Ovary (tissue), 9 donors: ENCODE data around the gene SLCO6A1. TPM values are rescaled to one million over a fixed set of nuclear protein-coding genes. Genes with fewer than 3 reads are reported as not detected.

Experiments used
- DNase-seq, 5 donors: peaks; one replicate each; pipeline ENCODE4 v3.0.0-alpha.2; 2019 to 2020
- H3K27ac ChIP-seq, 2 donors: fragments of 200-600 bp; one replicate each; pipeline versions ENCODE4 v1.5.1 to v1.8.0; 2019 to 2022
- H3K27me3 ChIP-seq: fragments of 200-600 bp; one replicate; pipeline ENCODE4 v1.8.0; 2022
- H3K36me3 ChIP-seq: fragments of 200-600 bp; sonication (generic); one replicate; pipeline ENCODE4 v1.5.1; 2019
- H3K4me1 ChIP-seq: one replicate; pipeline ENCODE4 v1.8.1; 2013; ENCODE audit warnings: mild to moderate bottlenecking, moderate library complexity; ENCODE audit not compliant: insufficient read depth
- H3K4me3 ChIP-seq: fragments of 200-600 bp; sonication (generic); one replicate; pipeline ENCODE4 v1.5.1; 2017
- H3K9me3 ChIP-seq, 2 donors: fragments of 200-600 bp in 1 of 2; sonication (generic) in 1 of 2; one replicate each; pipeline versions ENCODE4 v1.5.1 to v1.8.1; 2013 to 2019; ENCODE audit warnings: mild to moderate bottlenecking in 1 of 2, moderate library complexity in 1 of 2
- EP300 ChIP-seq: sonication (generic); formaldehyde crosslinking; IDR thresholded peaks from one replicate; pipeline ENCODE4 v1.6.1; 2017; ENCODE audit warnings: antibody characterized with exemption
- POLR2A ChIP-seq: fragments of 450-650 bp; IDR thresholded peaks from one replicate; pipeline ENCODE4 v1.6.1; 2017; ENCODE audit warnings: antibody characterized with exemption, mild to moderate bottlenecking, moderate library complexity
- whole genome bisulfite sequencing, 3 donors: extraction: QIAGEN DNeasy Blood & Tissue Kit in 1 of 3; methylation state at CpG; one replicate each; pipeline versions ENCODE4 v1.1.5 to v1.1.7; 2013 to 2017; 5-methylcytosine and 5-hydroxymethylcytosine counted together
- intact Hi-C, 4 donors: fragments of 100-400 bp; cut with DNase I; formaldehyde crosslinking; loops; one replicate each; pipeline versions ENCODE4 v1.11.0 to v1.15.1; 2022 to 2023
- polyA plus RNA-seq, 2 donors: library from polyadenylated mRNA; stranded (reverse); fragments of 200-250 nt in 1 of 2; fragments of 350-450 nt in 1 of 2; fragmentation: Illumina TruSeq in 1 of 2; extraction: RNeasy Lipid Tissue Mini Kit (QIAGEN cat#74804) in 1 of 2; gene quantifications; one replicate each; pipeline ENCODE4 v1.2.3, GENCODE V29; 2013 to 2014
- total RNA-seq, 7 donors: library from RNA; depleted of rRNA in 2 of 7; stranded (reverse); fragments of >200 nt in 2 of 7; fragmentation: NEBNext Ultra II Directional in 3 of 7; extraction: Animal tissue kit (Norgen Biotek cat#: 25700) in 3 of 7; gene quantifications; one replicate each; pipeline versions ENCODE4 v1.1.0 to v1.2.4, GENCODE V29; 2016 to 2023
- TF ChIP-seq, protein P1 (sequence below), 3 donors: fragments of 450-650 bp in 2 of 3; fragments of 200-600 bp in 1 of 3; IDR thresholded peaks; one replicate each; pipeline versions ENCODE4 v1.5.1 to v1.8.0; 2016 to 2022; ENCODE audit warnings: antibody characterized with exemption in 3 of 3, mild to moderate bottlenecking in 1 of 3
- donor health status: DM: no; HTN: no; CAD: no; lungs with moderate emphysema.
- donor health status: DM: no; HTN: no; CAD: no.
- donor health status: Bipolar disorder and iron deficiency.
- donor health status: DM: yes; HTN: yes; CAD: no.
- donor health status: DM: no; HTN: no; CAD: no.
- donor health status: DM: yes; HTN: yes; CAD: no.

The SLCO6A1 gene
- total and polyA plus RNA-seq, 9 donors, result not detected

DNA sequence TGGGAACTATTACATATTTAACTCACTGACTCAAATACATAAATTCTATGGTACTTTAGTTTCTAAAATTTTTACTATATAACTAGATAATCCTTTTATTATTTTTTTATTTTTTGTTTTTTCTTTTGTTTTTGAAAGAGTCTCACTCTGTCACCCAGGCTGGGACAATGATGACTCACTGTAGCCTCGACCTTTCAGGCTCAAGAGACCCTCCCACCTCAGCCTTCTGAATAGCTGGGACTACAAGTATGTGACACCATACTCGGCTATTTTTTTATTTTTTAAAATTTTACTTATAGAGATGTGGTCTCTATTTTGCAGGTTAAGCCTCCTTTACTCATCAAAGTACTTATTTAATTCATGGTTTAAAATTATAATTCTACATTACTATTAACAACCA is 110.6 kb downstream of the SLCO6A1 start:
- Histone ChIP-seq H3K27me3 (no peaks in the 10 kb centered on the region), H3K27ac (no peak overlapping the region), H3K4me3 (no peak overlapping the region), H3K4me1 (no peaks in the 10 kb centered on the region), H3K36me3 (no peaks in the 10 kb centered on the region), H3K9me3 (no peaks in the 10 kb centered on the region)
- 41 to 56% (median 45%) methylated on average over 2 of the region's 2 CpGs for WGBS, 3 donors
- DNase-seq, result no peak
- intact Hi-C loops, result no loop called here
- TF ChIP-seq POLR2A, result no peak
- no peak for TF ChIP-seq EP300
- TF ChIP-seq, protein P1, sequence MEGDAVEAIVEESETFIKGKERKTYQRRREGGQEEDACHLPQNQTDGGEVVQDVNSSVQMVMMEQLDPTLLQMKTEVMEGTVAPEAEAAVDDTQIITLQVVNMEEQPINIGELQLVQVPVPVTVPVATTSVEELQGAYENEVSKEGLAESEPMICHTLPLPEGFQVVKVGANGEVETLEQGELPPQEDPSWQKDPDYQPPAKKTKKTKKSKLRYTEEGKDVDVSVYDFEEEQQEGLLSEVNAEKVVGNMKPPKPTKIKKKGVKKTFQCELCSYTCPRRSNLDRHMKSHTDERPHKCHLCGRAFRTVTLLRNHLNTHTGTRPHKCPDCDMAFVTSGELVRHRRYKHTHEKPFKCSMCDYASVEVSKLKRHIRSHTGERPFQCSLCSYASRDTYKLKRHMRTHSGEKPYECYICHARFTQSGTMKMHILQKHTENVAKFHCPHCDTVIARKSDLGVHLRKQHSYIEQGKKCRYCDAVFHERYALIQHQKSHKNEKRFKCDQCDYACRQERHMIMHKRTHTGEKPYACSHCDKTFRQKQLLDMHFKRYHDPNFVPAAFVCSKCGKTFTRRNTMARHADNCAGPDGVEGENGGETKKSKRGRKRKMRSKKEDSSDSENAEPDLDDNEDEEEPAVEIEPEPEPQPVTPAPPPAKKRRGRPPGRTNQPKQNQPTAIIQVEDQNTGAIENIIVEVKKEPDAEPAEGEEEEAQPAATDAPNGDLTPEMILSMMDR (IDR thresholded peaks at IDR 0.05), result no peak

GRCh38 chr5:102385365-102385764 is 113.4 kb downstream of the SLCO6A1 start:
- H3K9me3 ChIP-seq, result no peaks in the 10 kb centered on the region
- no peaks in the 10 kb centered on the region for H3K27me3 ChIP-seq
- no peaks in the 10 kb centered on the region for H3K36me3 ChIP-seq
- no peak for DNase-seq
- no peaks in the 10 kb centered on the region for H3K4me1 ChIP-seq
- no peak overlapping the region for H3K27ac ChIP-seq
- no peak for TF ChIP-seq POLR2A
- intact Hi-C loops, result no loop called here
- no peak overlapping the region for H3K4me3 ChIP-seq
- 68 to 82% (median 78%) methylated on average over 1 of the region's 1 CpG for WGBS, 3 donors

DNA sequence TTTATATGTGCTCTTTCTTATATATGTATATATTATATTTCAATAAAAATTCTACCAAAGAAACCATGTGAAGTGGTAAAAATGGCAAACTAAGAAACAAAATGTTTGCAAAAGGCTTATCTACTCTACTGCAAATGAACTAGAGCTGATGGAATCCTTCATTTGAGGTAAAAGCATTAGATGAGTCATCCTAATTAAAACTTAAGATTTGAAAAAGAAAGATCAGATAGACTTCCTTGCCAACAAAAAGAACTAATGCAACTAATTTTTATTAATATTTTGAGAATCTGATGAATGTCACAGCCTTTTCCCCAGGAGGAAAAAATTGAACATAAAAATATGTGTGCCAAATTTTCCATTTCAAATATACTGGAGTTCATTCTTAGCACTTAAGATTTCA is 118.6 kb downstream of the SLCO6A1 start:
- Histone ChIP-seq H3K4me1 (no peaks in the 10 kb centered on the region), H3K4me3 (no peak overlapping the region), H3K9me3 (no peaks in the 10 kb centered on the region), H3K36me3 (no peaks in the 10 kb centered on the region), H3K27me3 (no peaks in the 10 kb centered on the region), H3K27ac (no peak overlapping the region)
- no peak for DNase-seq
- TF ChIP-seq EP300 (no peak), POLR2A (no peak)
- TF ChIP-seq, protein P1 (IDR thresholded peaks at IDR 0.05), result no peak
- intact Hi-C loops, result no loop called here

- Histone ChIP-seq H3K27me3 (no peaks in the 10 kb centered on the region), H3K36me3 (no peaks in the 10 kb centered on the region), H3K27ac (no peak overlapping the region), H3K9me3 (no peaks in the 10 kb centered on the region), H3K4me1 (no peaks in the 10 kb centered on the region), H3K4me3 (no peak overlapping the region)
- no peak for DNase-seq
- intact Hi-C loops, result no loop called here
- TF ChIP-seq POLR2A (no peak), EP300 (no peak)
- TF ChIP-seq, protein P1 (IDR thresholded peaks at IDR 0.05), result no peak
- WGBS, 3 donors, result 65 to 82% (median 65%) methylated on average over 2 of the region's 2 CpGs
Observed at GRCh38 chr5:102375876-102376275, 122.9 kb downstream of the SLCO6A1 start.

- 24 to 40% (median 37%) methylated on average over 1 of the region's 1 CpG for WGBS, 3 donors
- no peaks in the 10 kb centered on the region for H3K9me3 ChIP-seq
- intact Hi-C loops, result no loop called here
- TF ChIP-seq, protein P1 (IDR thresholded peaks at IDR 0.05), result no peak
- TF ChIP-seq POLR2A, result no peak
- DNase-seq, result no peak
- H3K4me3 ChIP-seq, result no peak overlapping the region
- no peaks in the 10 kb centered on the region for H3K36me3 ChIP-seq
- H3K27ac ChIP-seq, result no peak overlapping the region
- no peaks in the 10 kb centered on the region for H3K4me1 ChIP-seq
- H3K27me3 ChIP-seq, result no peaks in the 10 kb centered on the region
Observed at GRCh38 chr5:102375272-102375671, 123.5 kb downstream of the SLCO6A1 start.
